ENCODE data around the gene HNF1B.

Gene HNF1B

GRCh38 chr17:37726891-37727675 is 17.8 kb downstream of the HNF1B start:
- H3K9me3 ChIP-seq (ENCODE audit: control insufficient read depth, insufficient read depth, low read length), result no peaks in the 10 kb centered on the region
- no peaks in the 10 kb centered on the region for H3F3A ChIP-seq (ENCODE audit: control insufficient read depth, insufficient read depth)
- no peaks in the 10 kb centered on the region for H3K79me2 ChIP-seq (ENCODE audit: control insufficient read depth, low read length)
- H3K4me3 ChIP-seq (ENCODE audit: low read length), result no peak overlapping the region
- H3K27me3 ChIP-seq (ENCODE audit: control insufficient read depth, low read length), result peaks cover 6% of the 10 kb centered on the region; the same call in 1 of the 2 replicates
- no peak overlapping the region for H3K27ac ChIP-seq (ENCODE audit: low read depth, low read length)
- TF ChIP-seq EZH2phosphoT487 (IDR thresholded peaks at IDR 0.05; ENCODE audit: borderline replicate concordance, low read length) (no peak), CTCF (IDR thresholded peaks at IDR 0.05; ENCODE audit: low read depth, low read length, poor library complexity, severe bottlenecking) (no peak)
- H3K36me3 ChIP-seq (ENCODE audit: control insufficient read depth, low read length), result no peaks in the 10 kb centered on the region
- H3K4me1 ChIP-seq (ENCODE audit: control insufficient read depth, low read length), result no peaks in the 10 kb centered on the region
- no peak overlapping the region for H3K4me2 ChIP-seq (ENCODE audit: low read length)
- H4K20me1 ChIP-seq (ENCODE audit: control insufficient read depth, insufficient read depth, low read depth, low read length), result no peaks in the 10 kb centered on the region
- H3K9me2 ChIP-seq (replicated peaks; ENCODE audit: control insufficient read depth, low read length), result no peaks in the 10 kb centered on the region

- TF ChIP-seq EZH2phosphoT487 (IDR thresholded peaks at IDR 0.05; ENCODE audit: borderline replicate concordance, low read length) (no peak), CTCF (IDR thresholded peaks at IDR 0.05; ENCODE audit: low read depth, low read length, poor library complexity, severe bottlenecking) (no peak)
- no peaks in the 10 kb centered on the region for H4K20me1 ChIP-seq (ENCODE audit: control insufficient read depth, insufficient read depth, low read depth, low read length)
Measured at GRCh38 chr17:37726248-37726647, 18.6 kb downstream of the HNF1B start.

GRCh38 chr17:37725601-37726146 is 19.2 kb downstream of the HNF1B start:
- H3K27ac ChIP-seq (ENCODE audit: low read depth, low read length), result no peak overlapping the region
- H3K9me3 ChIP-seq (ENCODE audit: control insufficient read depth, insufficient read depth, low read length), result no peaks in the 10 kb centered on the region
- H3K79me2 ChIP-seq (ENCODE audit: control insufficient read depth, low read length), result no peaks in the 10 kb centered on the region
- no peak overlapping the region for H3K4me3 ChIP-seq (ENCODE audit: low read length)
- TF ChIP-seq CTCF (IDR thresholded peaks at IDR 0.05; ENCODE audit: low read depth, low read length, poor library complexity, severe bottlenecking) (no peak), EZH2phosphoT487 (IDR thresholded peaks at IDR 0.05; ENCODE audit: borderline replicate concordance, low read length) (no peak)
- H3K36me3 ChIP-seq (ENCODE audit: control insufficient read depth, low read length), result no peaks in the 10 kb centered on the region
- no peaks in the 10 kb centered on the region for H3K9me2 ChIP-seq (replicated peaks; ENCODE audit: control insufficient read depth, low read length)
- no peaks in the 10 kb centered on the region for H3F3A ChIP-seq (ENCODE audit: control insufficient read depth, insufficient read depth)
- H3K27me3 ChIP-seq (ENCODE audit: control insufficient read depth, low read length), result peaks cover 14% of the 10 kb centered on the region
- H3K4me1 ChIP-seq (ENCODE audit: control insufficient read depth, low read length), result no peaks in the 10 kb centered on the region
- no peaks in the 10 kb centered on the region for H4K20me1 ChIP-seq (ENCODE audit: control insufficient read depth, insufficient read depth, low read depth, low read length)
- no peak overlapping the region for H3K4me2 ChIP-seq (ENCODE audit: low read length)

More at GRCh38 chr17:37726248-37726647, 18.6 kb downstream of the HNF1B start:
- Histone ChIP-seq H3K79me2 (ENCODE audit: control insufficient read depth, low read length) (no peaks in the 10 kb centered on the region), H3K4me2 (ENCODE audit: low read length) (no peak overlapping the region), H3K9me2 (replicated peaks; ENCODE audit: control insufficient read depth, low read length) (no peaks in the 10 kb centered on the region), H3K27me3 (ENCODE audit: control insufficient read depth, low read length) (peaks cover 10% of the 10 kb centered on the region), H3K36me3 (ENCODE audit: control insufficient read depth, low read length) (no peaks in the 10 kb centered on the region), H3K9me3 (ENCODE audit: control insufficient read depth, insufficient read depth, low read length) (no peaks in the 10 kb centered on the region), H3K4me3 (ENCODE audit: low read length) (no peak overlapping the region), H3F3A (ENCODE audit: control insufficient read depth, insufficient read depth) (no peaks in the 10 kb centered on the region), H3K27ac (ENCODE audit: low read depth, low read length) (no peak overlapping the region), H3K4me1 (ENCODE audit: control insufficient read depth, low read length) (no peaks in the 10 kb centered on the region)

Measured in DOHH2 (cell line).